Stimulated activated CD4-positive, alpha-beta T cell treated with anti-CD3 and anti-CD28 coated beads, Interleukin-12 subunit alpha, Interleukin-12 subunit beta, amount 100 ng/mL, for 48 hours (primary cell): ENCODE results near the gene RLIM.

Experiments used
- DNase-seq, 3 donors: peaks; one replicate each; pipeline ENCODE4 v3.0.0-alpha.2; 2020; ENCODE audit warnings: low read depth in 2 of 3, low spot score in 1 of 3

Gene RLIM

GRCh38 chrX:74536152-74536831 is 78.1 kb downstream of the RLIM start:
- peak in 1 of 3 donors; percentile 35 for DNase-seq

GRCh38 chrX:74535408-74536151 is 78.8 kb downstream of the RLIM start:
- no peak for DNase-seq
